ENCODE data around the gene TMEM61.

The TMEM61 gene

GRCh38 chr1:54988975-54989374 is 8.5 kb downstream of the TMEM61 start:
- no peaks in the 10 kb centered on the region for H3K79me2 ChIP-seq (ENCODE audit: insufficient read depth, low read length)
- no peak overlapping the region for H3K27ac ChIP-seq (ENCODE audit: low read depth, low read length, poor library complexity, severe bottlenecking)
- H3K4me2 ChIP-seq (ENCODE audit: low read length): no peak overlapping the region
- H3K9me3 ChIP-seq (ENCODE audit: low read length): no peaks in the 10 kb centered on the region
- H4K20me1 ChIP-seq (ENCODE audit: insufficient read depth, low read length): no peaks in the 10 kb centered on the region
- TF ChIP-seq EZH2 (IDR thresholded peaks at IDR 0.05; ENCODE audit: borderline replicate concordance, low read length) (no peak), CTCF (IDR thresholded peaks at IDR 0.05; ENCODE audit: low read length) (no peak)
- no peak overlapping the region for H2AFZ ChIP-seq (ENCODE audit: low read length)
- H3K9me2 ChIP-seq (ENCODE audit: low read depth, low read length): no peaks in the 10 kb centered on the region
- no peaks in the 10 kb centered on the region for H3F3A ChIP-seq (ENCODE audit: insufficient read depth, low read length)
- H3K27me3 ChIP-seq (ENCODE audit: insufficient read depth, low read length): no peaks in the 10 kb centered on the region
- H3K4me3 ChIP-seq (ENCODE audit: low read depth, low read length, poor library complexity, severe bottlenecking): no peak overlapping the region
- H3K9ac ChIP-seq (ENCODE audit: low read length): no peak overlapping the region
- H3K4me1 ChIP-seq (ENCODE audit: insufficient read depth, low read length, severe bottlenecking): no peaks in the 10 kb centered on the region
- no peaks in the 10 kb centered on the region for H3K36me3 ChIP-seq (ENCODE audit: insufficient read depth, low read length)

- no peak overlapping the region for H3K27ac ChIP-seq (ENCODE audit: low read depth, low read length, poor library complexity, severe bottlenecking)
- no peaks in the 10 kb centered on the region for H3K79me2 ChIP-seq (ENCODE audit: insufficient read depth, low read length)
- H3K27me3 ChIP-seq (ENCODE audit: insufficient read depth, low read length): no peaks in the 10 kb centered on the region
- H3K36me3 ChIP-seq (ENCODE audit: insufficient read depth, low read length): no peaks in the 10 kb centered on the region
- H4K20me1 ChIP-seq (ENCODE audit: insufficient read depth, low read length): no peaks in the 10 kb centered on the region
- no peaks in the 10 kb centered on the region for H3K4me1 ChIP-seq (ENCODE audit: insufficient read depth, low read length, severe bottlenecking)
- no peak overlapping the region for H3K4me2 ChIP-seq (ENCODE audit: low read length)
- TF ChIP-seq CTCF (IDR thresholded peaks at IDR 0.05; ENCODE audit: low read length) (no peak), EZH2 (IDR thresholded peaks at IDR 0.05; ENCODE audit: borderline replicate concordance, low read length) (no peak)
- H3K9ac ChIP-seq (ENCODE audit: low read length): no peak overlapping the region
- no peak overlapping the region for H2AFZ ChIP-seq (ENCODE audit: low read length)
- no peaks in the 10 kb centered on the region for H3F3A ChIP-seq (ENCODE audit: insufficient read depth, low read length)
- H3K9me2 ChIP-seq (ENCODE audit: low read depth, low read length): no peaks in the 10 kb centered on the region
- no peak overlapping the region for H3K4me3 ChIP-seq (ENCODE audit: low read depth, low read length, poor library complexity, severe bottlenecking)
- H3K9me3 ChIP-seq (ENCODE audit: low read length): no peaks in the 10 kb centered on the region
Observed at GRCh38 chr1:54989473-54989872, 9.0 kb downstream of the TMEM61 start.

GRCh38 chr1:54989968-54990810 is 9.8 kb downstream of the TMEM61 start:
- H3K4me1 ChIP-seq (ENCODE audit: insufficient read depth, low read length, severe bottlenecking): no peaks in the 10 kb centered on the region
- no peak overlapping the region for H3K4me2 ChIP-seq (ENCODE audit: low read length)
- no peaks in the 10 kb centered on the region for H3K27me3 ChIP-seq (ENCODE audit: insufficient read depth, low read length)
- H3K9ac ChIP-seq (ENCODE audit: low read length): no peak overlapping the region
- TF ChIP-seq EZH2 (IDR thresholded peaks at IDR 0.05; ENCODE audit: borderline replicate concordance, low read length): no peak
- no peak for TF ChIP-seq CTCF (IDR thresholded peaks at IDR 0.05; ENCODE audit: low read length)
- no peaks in the 10 kb centered on the region for H3K9me3 ChIP-seq (ENCODE audit: low read length)
- no peaks in the 10 kb centered on the region for H3F3A ChIP-seq (ENCODE audit: insufficient read depth, low read length)
- H3K9me2 ChIP-seq (ENCODE audit: low read depth, low read length): no peaks in the 10 kb centered on the region
- no peaks in the 10 kb centered on the region for H3K79me2 ChIP-seq (ENCODE audit: insufficient read depth, low read length)
- no peaks in the 10 kb centered on the region for H4K20me1 ChIP-seq (ENCODE audit: insufficient read depth, low read length)
- no peaks in the 10 kb centered on the region for H3K36me3 ChIP-seq (ENCODE audit: insufficient read depth, low read length)
- no peak overlapping the region for H3K4me3 ChIP-seq (ENCODE audit: low read depth, low read length, poor library complexity, severe bottlenecking)
- no peak overlapping the region for H2AFZ ChIP-seq (ENCODE audit: low read length)
- no peak overlapping the region for H3K27ac ChIP-seq (ENCODE audit: low read depth, low read length, poor library complexity, severe bottlenecking)
